ENCODE data around the gene ZFYVE28.

The ZFYVE28 gene

GRCh38 chr4:2450394-2451035, 32.1 kb upstream of the ZFYVE28 start:
- TF ChIP-seq CTCF (IDR thresholded peaks at IDR 0.05; ENCODE audit: insufficient read depth, low read depth, low read length, missing control alignments): no peak

GRCh38 chr4:2449511-2450392, 31.3 kb upstream of the ZFYVE28 start:
- H3K4me3 ChIP-seq (ENCODE audit: low read length): no peak overlapping the region
- DNase-seq (ENCODE audit: low read depth): no peak
- TF ChIP-seq CTCF (IDR thresholded peaks at IDR 0.05; ENCODE audit: insufficient read depth, low read depth, low read length, missing control alignments): no peak

More at GRCh38 chr4:2450394-2451035, 32.1 kb upstream of the ZFYVE28 start:
- H3K4me3 ChIP-seq (ENCODE audit: low read length): no peak overlapping the region
- no peak for DNase-seq (ENCODE audit: low read depth)

GRCh38 chr4:2449051-2449450, 30.6 kb upstream of the ZFYVE28 start:
- no peak for TF ChIP-seq CTCF (IDR thresholded peaks at IDR 0.05; ENCODE audit: insufficient read depth, low read depth, low read length, missing control alignments)
- no peak overlapping the region for H3K4me3 ChIP-seq (ENCODE audit: low read length)
- no peak for DNase-seq (ENCODE audit: low read depth)

GRCh38 chr4:2448589-2448988, 30.1 kb upstream of the ZFYVE28 start:
- no peak overlapping the region for H3K4me3 ChIP-seq (ENCODE audit: low read length)
- no peak for DNase-seq (ENCODE audit: low read depth)
- no peak for TF ChIP-seq CTCF (IDR thresholded peaks at IDR 0.05; ENCODE audit: insufficient read depth, low read depth, low read length, missing control alignments)

GRCh38 chr4:2446656-2447564, 28.5 kb upstream of the ZFYVE28 start:
- no peak for TF ChIP-seq CTCF (IDR thresholded peaks at IDR 0.05; ENCODE audit: insufficient read depth, low read depth, low read length, missing control alignments)
- DNase-seq (ENCODE audit: low read depth): no peak
- H3K4me3 ChIP-seq (ENCODE audit: low read length): no peak overlapping the region

- no peak for DNase-seq (ENCODE audit: low read depth)
- no peak for TF ChIP-seq CTCF (IDR thresholded peaks at IDR 0.05; ENCODE audit: insufficient read depth, low read depth, low read length, missing control alignments)
- no peak overlapping the region for H3K4me3 ChIP-seq (ENCODE audit: low read length)
Observed at GRCh38 chr4:2445571-2445970, 27.1 kb upstream of the ZFYVE28 start.
